ENCODE data around the gene PPM1J.

PPM1J gene

GRCh38 chr1:112704934-112705627 is 10.1 kb downstream of the PPM1J start:
- DNase-seq (ENCODE audit: low spot score), result peak; percentile 77

GRCh38 chr1:112704391-112704933 is 10.7 kb downstream of the PPM1J start:
- DNase-seq (ENCODE audit: low spot score), result no peak

GRCh38 chr1:112703706-112704105 is 11.4 kb downstream of the PPM1J start:
- DNase-seq (ENCODE audit: low spot score), result no peak

- no peak for DNase-seq (ENCODE audit: low spot score)
These were observed 12.5 kb downstream of the PPM1J start for GRCh38 chr1:112702420-112703261.

GRCh38 chr1:112702067-112702395 is 13.1 kb downstream of the PPM1J start:
- no peak for DNase-seq (ENCODE audit: low spot score)

GRCh38 chr1:112701227-112702066 is 13.7 kb downstream of the PPM1J start:
- DNase-seq (ENCODE audit: low spot score), result no peak

- DNase-seq (ENCODE audit: low spot score), result peak; percentile 91
These were observed 14.6 kb downstream of the PPM1J start for GRCh38 chr1:112700290-112701226.

- DNase-seq (ENCODE audit: low spot score), result no peak
These were observed 15.5 kb downstream of the PPM1J start for GRCh38 chr1:112699425-112700144.

- no peak for DNase-seq (ENCODE audit: low spot score)
These were observed 16.5 kb downstream of the PPM1J start for GRCh38 chr1:112698366-112699310.

GRCh38 chr1:112697781-112698201 is 17.3 kb downstream of the PPM1J start:
- DNase-seq (ENCODE audit: low spot score), result no peak

GRCh38 chr1:112696578-112697314 is 18.4 kb downstream of the PPM1J start:
- DNase-seq (ENCODE audit: low spot score), result no peak

GRCh38 chr1:112695276-112695675 is 19.9 kb downstream of the PPM1J start:
- DNase-seq (ENCODE audit: low spot score), result no peak

GRCh38 chr1:112694363-112694929 is 20.7 kb downstream of the PPM1J start:
- DNase-seq (ENCODE audit: low spot score), result no peak

GRCh38 chr1:112693821-112694220 is 21.3 kb downstream of the PPM1J start:
- DNase-seq (ENCODE audit: low spot score), result no peak

GRCh38 chr1:112692681-112693080 is 22.5 kb downstream of the PPM1J start:
- no peak for DNase-seq (ENCODE audit: low spot score)

GRCh38 chr1:112689842-112690237 is 25.3 kb downstream of the PPM1J start:
- DNase-seq (ENCODE audit: low spot score), result no peak

- DNase-seq (ENCODE audit: low spot score), result no peak
These were observed 25.8 kb downstream of the PPM1J start for GRCh38 chr1:112689196-112689841.

- no peak for DNase-seq (ENCODE audit: low spot score)
These were observed 26.3 kb downstream of the PPM1J start for GRCh38 chr1:112688781-112689193.

Data from NAMALWA (cell line).